A549 (cell line): ENCODE results near the gene EXT2. TPM values are rescaled to one million over a fixed set of nuclear protein-coding genes. Genes with fewer than 3 reads are reported as not detected.

Source experiments
- ATAC-seq, 2 experiments: fragments of 200-7000 bp in 1 of 2; fragments of >200 bp in 1 of 2; cut with Nextera tagmentation in 1 of 2; cut with Tn5 transposase in 1 of 2; 3 replicates each; pipeline versions ENCODE4 v1.8.0 to v1.9.1; 2018 to 2020; ENCODE audit warnings: mild to moderate bottlenecking in 1 of 2, moderate library complexity in 1 of 2
- CTCF ChIA-PET: fragments of 300-600 bp; sonication (Branson Sonifier 250); formaldehyde crosslinking; extraction: SDS; loops from one replicate; lab custom pipeline; 2021; ENCODE audit warnings: antibody characterized with exemption, inconsistent platforms; lab: Yijun Ruan, JAX
- POLR2A ChIA-PET: fragments of 350-600 bp; formaldehyde crosslinking; extraction: SDS; loops from one replicate; lab custom pipeline; 2021; ENCODE audit warnings: antibody characterized with exemption, inconsistent platforms; lab: Yijun Ruan, JAX
- DNase-seq, 2 experiments: peaks; one replicate each; pipeline versions ENCODE4 v3.0.0 to v3.0.0-alpha.2; 2011 to 2016; ENCODE audit warnings: low read depth in 1 of 2, low spot score in 1 of 2
- FAIRE-seq: peaks from 2 replicates; lab custom pipeline; 2011; peaks lifted over from hg19 to GRCh38; lab: Jason Lieb, UNC
- H3K27ac ChIP-seq, 2 experiments: fragments of >200 bp; sonication (Bioruptor Twin); formaldehyde crosslinking; 3 replicates each; pipeline ENCODE4 v1.5.1; 2016 to 2017
- H3K4me1 ChIP-seq: fragments of >200 bp; sonication (Bioruptor Twin); formaldehyde crosslinking; 3 replicates; pipeline ENCODE4 v1.6.1; 2016
- H3K4me2 ChIP-seq: fragments of >200 bp; sonication (Bioruptor Twin); formaldehyde crosslinking; 3 replicates; pipeline ENCODE4 v1.6.1; 2016
- H3K4me3 ChIP-seq: fragments of >200 bp; sonication (Bioruptor Twin); formaldehyde crosslinking; 3 replicates; pipeline ENCODE4 v1.5.1; 2016
- H3K9me3 ChIP-seq: fragments of >200 bp; sonication (Bioruptor Twin); formaldehyde crosslinking; 3 replicates; pipeline ENCODE4 v1.6.1; 2016
- BHLHE40 ChIP-seq: IDR thresholded peaks from 2 replicates; pipeline ENCODE4 v1.6.1; 2012; ENCODE audit warnings: low read depth, low read length, inconsistent platforms
- CBX2 ChIP-seq: fragments of 200-600 bp; sonication (generic); IDR thresholded peaks from 2 replicates; pipeline ENCODE4 v1.6.1; 2016; ENCODE audit warnings: low read depth, mild to moderate bottlenecking, borderline replicate concordance
- CHD2 ChIP-seq: fragments of 150-350 bp; IDR thresholded peaks from 2 replicates; pipeline ENCODE4 v1.6.1; 2014; ENCODE audit warnings: low read length; ENCODE audit not compliant: partially characterized antibody
- EHMT2 ChIP-seq: fragments of 200-600 bp; sonication (generic); IDR thresholded peaks from 2 replicates; pipeline ENCODE4 v1.6.1; 2016; ENCODE audit warnings: antibody characterized with exemption, low read depth, mild to moderate bottlenecking, moderate library complexity
- EP300 ChIP-seq, 2 experiments: fragments of >200 bp; sonication (Bioruptor Twin); formaldehyde crosslinking; IDR thresholded peaks; 2 replicates in 1 of 2; 3 replicates in 1 of 2; pipeline ENCODE4 v1.6.1; 2016 to 2017
- FOXS1 ChIP-seq: fragments of 250-450 bp; sonication (Bioruptor Pico); IDR thresholded peaks from 2 replicates; pipeline ENCODE4 v1.5.0; 2020; ENCODE audit warnings: mild to moderate bottlenecking, moderate library complexity
- HOXA7 ChIP-seq: fragments of 250-450 bp; sonication (Bioruptor Pico); IDR thresholded peaks from 2 replicates; pipeline ENCODE4 v1.5.0; 2020; ENCODE audit warnings: mild to moderate bottlenecking, moderate library complexity
- HOXB5 ChIP-seq: fragments of 250-450 bp; sonication (Bioruptor Pico); IDR thresholded peaks from 2 replicates; pipeline ENCODE4 v1.5.0; 2020; ENCODE audit warnings: mild to moderate bottlenecking, moderate library complexity
- JUN ChIP-seq, 2 experiments: fragments of >200 bp; sonication (Bioruptor Twin); formaldehyde crosslinking; IDR thresholded peaks; 2 replicates in 1 of 2; 3 replicates in 1 of 2; pipeline ENCODE4 v1.6.1; 2016 to 2017
- KDM5A ChIP-seq: fragments of 200-600 bp; sonication (generic); IDR thresholded peaks from 2 replicates; pipeline ENCODE4 v1.6.1; 2016; ENCODE audit warnings: antibody characterized with exemption, mild to moderate bottlenecking
- NR3C1 ChIP-seq: fragments of >200 bp; sonication (Bioruptor Twin); formaldehyde crosslinking; IDR thresholded peaks from 3 replicates; pipeline ENCODE4 v1.6.1; 2017
- POLR2A ChIP-seq: IDR thresholded peaks from 2 replicates; pipeline ENCODE4 v1.6.1; 2012; ENCODE audit warnings: mild to moderate bottlenecking, low read length
- POLR2AphosphoS2 ChIP-seq: conservative IDR thresholded peaks from 2 replicates; pipeline ENCODE4 v1.6.1; 2012; ENCODE audit warnings: low read length, improper control_type of control experiment, inconsistent platforms
- RAD21 ChIP-seq, 2 experiments: fragments of >200 bp in 1 of 2; sonication (Bioruptor Twin) in 1 of 2; formaldehyde crosslinking in 1 of 2; IDR thresholded peaks in 1 of 2; conservative IDR thresholded peaks in 1 of 2; 2 replicates in 1 of 2; 3 replicates in 1 of 2; pipeline ENCODE4 v1.6.1; 2012 to 2018; ENCODE audit warnings: inconsistent platforms in 1 of 2
- RFX5 ChIP-seq: fragments of 450-650 bp; IDR thresholded peaks from 2 replicates; pipeline ENCODE4 v1.7.1; 2014; ENCODE audit warnings: antibody characterized with exemption, mild to moderate bottlenecking, moderate library complexity
- TFCP2L1 ChIP-seq: fragments of 250-450 bp; sonication (Bioruptor Pico); IDR thresholded peaks from 2 replicates; pipeline ENCODE4 v1.5.0; 2021; ENCODE audit warnings: mild to moderate bottlenecking
- WGBS: methylation state at CpG from one replicate; pipeline ENCODE4 v1.1.6; 2017; ENCODE audit errors: missing lambda C conversion rate; 5-methylcytosine and 5-hydroxymethylcytosine counted together
- polyA plus RNA-seq, 4 experiments: library from polyadenylated mRNA; depleted of rRNA in 3 of 4; stranded (reverse); fragments of >200 nt; fragmentation: RNase III in 1 of 4; extraction: RNeasy Plus Mini Kit Qiagen cat#74134 plus additional on column Dnase treatment in 1 of 4; gene quantifications; 2 replicates in 3 of 4; 3 replicates in 1 of 4; pipeline ENCODE4 v1.2.3, GENCODE V29; 2011 to 2017
- TF ChIP-seq, protein P1 (sequence below): fragments of 200-600 bp; sonication (generic); IDR thresholded peaks from 2 replicates; pipeline ENCODE4 v1.6.1; 2016; ENCODE audit warnings: antibody characterized with exemption, mild to moderate bottlenecking, moderate library complexity
- TF ChIP-seq, protein P2 (sequence below): fragments of 150-350 bp; IDR thresholded peaks from 2 replicates; pipeline ENCODE4 v1.6.1; 2014; ENCODE audit warnings: low read depth, mild to moderate bottlenecking, low read length
- TF ChIP-seq, protein P3 (sequence below): fragments of >200 bp; sonication (Bioruptor Twin); formaldehyde crosslinking; IDR thresholded peaks from 3 replicates; pipeline ENCODE4 v1.5.1; 2016
- TF ChIP-seq, protein P4 (sequence below): fragments of 250-450 bp; sonication (Bioruptor Pico); IDR thresholded peaks from 2 replicates; pipeline ENCODE4 v1.5.0; 2021; ENCODE audit warnings: mild to moderate bottlenecking, moderate library complexity, borderline replicate concordance
- TF ChIP-seq, protein P5 (sequence below): fragments of >200 bp; sonication (Bioruptor Twin); formaldehyde crosslinking; IDR thresholded peaks from 3 replicates; pipeline ENCODE4 v1.6.1; 2016
- TF ChIP-seq, protein P6 (sequence below): fragments of 450-650 bp; IDR thresholded peaks from 2 replicates; pipeline ENCODE4 v1.6.1; 2014; ENCODE audit warnings: antibody characterized with exemption
- TF ChIP-seq, protein P7 (sequence below): IDR thresholded peaks from 2 replicates; pipeline ENCODE4 v1.6.1; 2012; ENCODE audit warnings: low read depth, borderline replicate concordance
- TF ChIP-seq, protein P8 (sequence below): IDR thresholded peaks from 2 replicates; pipeline ENCODE4 v1.6.1; 2012
- TF ChIP-seq, protein P9 (sequence below): fragments of >200 bp; sonication (Bioruptor Twin); formaldehyde crosslinking; IDR thresholded peaks from 2 replicates; pipeline ENCODE4 v1.6.1; 2016

EXT2 gene
- polyA plus RNA-seq, 2 of the 4 experiments (the other 2 are of a cell fraction): 56.5 to 77.3 TPM

DNA sequence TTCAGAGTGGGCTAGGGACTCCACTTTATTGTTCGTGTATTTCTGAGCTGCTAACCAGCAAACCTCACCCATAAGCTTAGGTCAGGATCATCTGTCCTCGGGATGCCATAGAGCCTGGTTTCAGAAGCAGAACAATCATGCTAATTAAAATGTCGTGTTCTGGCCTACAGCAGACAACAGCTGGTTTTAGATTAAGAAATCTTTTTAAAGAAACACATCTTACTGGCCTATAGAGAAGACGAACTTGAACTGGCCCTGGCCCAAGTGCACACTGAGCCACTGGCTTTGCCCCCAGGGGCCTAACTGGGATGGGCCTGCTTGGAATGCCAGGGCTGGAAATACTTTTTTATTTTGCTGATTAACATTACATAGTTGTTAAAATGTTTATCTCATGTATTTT is 151.2 kb downstream of the EXT2 start:
- POLR2A ChIA-PET: no interaction called here

DNA sequence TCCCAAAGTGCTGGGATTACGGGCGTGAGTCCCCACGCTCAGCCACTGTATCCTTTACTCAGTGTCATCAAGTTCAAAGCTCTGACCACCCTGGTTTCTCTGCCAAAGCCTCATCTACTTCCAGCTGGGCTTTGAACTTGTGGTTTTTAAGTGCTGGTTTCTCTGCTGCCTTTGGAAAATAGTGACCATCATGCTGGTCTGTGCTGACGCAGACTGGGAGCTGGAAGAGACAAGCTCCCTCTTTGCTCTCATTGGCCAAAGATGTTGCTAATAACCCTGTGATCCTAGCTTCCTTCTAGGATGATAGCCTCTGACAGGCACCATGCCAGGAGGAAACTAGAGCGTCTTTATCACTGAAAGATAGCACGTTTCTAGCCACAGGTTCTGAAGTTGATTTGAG is 152.0 kb downstream of the EXT2 start:
- H3K9me3 ChIP-seq: peaks cover 6% of the 10 kb centered on the region; the same call in 2 of the 3 replicates
- ChIA-PET POLR2A (no interaction called here), CTCF (interaction anchor here (0.9 to 2.0 kb wide), 4 partner anchors 10 to 38 kb away, joined by 3 to 9 read pairs (median 4); no protein-coding TSS in a partner anchor)
- FAIRE-seq (no peak), DNase-seq (no peak), ATAC-seq (no peak)
- no peak for TF ChIP-seq EHMT2
- TF ChIP-seq, protein P1, sequence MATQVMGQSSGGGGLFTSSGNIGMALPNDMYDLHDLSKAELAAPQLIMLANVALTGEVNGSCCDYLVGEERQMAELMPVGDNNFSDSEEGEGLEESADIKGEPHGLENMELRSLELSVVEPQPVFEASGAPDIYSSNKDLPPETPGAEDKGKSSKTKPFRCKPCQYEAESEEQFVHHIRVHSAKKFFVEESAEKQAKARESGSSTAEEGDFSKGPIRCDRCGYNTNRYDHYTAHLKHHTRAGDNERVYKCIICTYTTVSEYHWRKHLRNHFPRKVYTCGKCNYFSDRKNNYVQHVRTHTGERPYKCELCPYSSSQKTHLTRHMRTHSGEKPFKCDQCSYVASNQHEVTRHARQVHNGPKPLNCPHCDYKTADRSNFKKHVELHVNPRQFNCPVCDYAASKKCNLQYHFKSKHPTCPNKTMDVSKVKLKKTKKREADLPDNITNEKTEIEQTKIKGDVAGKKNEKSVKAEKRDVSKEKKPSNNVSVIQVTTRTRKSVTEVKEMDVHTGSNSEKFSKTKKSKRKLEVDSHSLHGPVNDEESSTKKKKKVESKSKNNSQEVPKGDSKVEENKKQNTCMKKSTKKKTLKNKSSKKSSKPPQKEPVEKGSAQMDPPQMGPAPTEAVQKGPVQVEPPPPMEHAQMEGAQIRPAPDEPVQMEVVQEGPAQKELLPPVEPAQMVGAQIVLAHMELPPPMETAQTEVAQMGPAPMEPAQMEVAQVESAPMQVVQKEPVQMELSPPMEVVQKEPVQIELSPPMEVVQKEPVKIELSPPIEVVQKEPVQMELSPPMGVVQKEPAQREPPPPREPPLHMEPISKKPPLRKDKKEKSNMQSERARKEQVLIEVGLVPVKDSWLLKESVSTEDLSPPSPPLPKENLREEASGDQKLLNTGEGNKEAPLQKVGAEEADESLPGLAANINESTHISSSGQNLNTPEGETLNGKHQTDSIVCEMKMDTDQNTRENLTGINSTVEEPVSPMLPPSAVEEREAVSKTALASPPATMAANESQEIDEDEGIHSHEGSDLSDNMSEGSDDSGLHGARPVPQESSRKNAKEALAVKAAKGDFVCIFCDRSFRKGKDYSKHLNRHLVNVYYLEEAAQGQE: no peak
- TF ChIP-seq, protein P2, sequence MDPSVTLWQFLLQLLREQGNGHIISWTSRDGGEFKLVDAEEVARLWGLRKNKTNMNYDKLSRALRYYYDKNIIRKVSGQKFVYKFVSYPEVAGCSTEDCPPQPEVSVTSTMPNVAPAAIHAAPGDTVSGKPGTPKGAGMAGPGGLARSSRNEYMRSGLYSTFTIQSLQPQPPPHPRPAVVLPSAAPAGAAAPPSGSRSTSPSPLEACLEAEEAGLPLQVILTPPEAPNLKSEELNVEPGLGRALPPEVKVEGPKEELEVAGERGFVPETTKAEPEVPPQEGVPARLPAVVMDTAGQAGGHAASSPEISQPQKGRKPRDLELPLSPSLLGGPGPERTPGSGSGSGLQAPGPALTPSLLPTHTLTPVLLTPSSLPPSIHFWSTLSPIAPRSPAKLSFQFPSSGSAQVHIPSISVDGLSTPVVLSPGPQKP: no peak
- no peak for TF ChIP-seq CBX2
- no peak for TF ChIP-seq RAD21 (conservative IDR thresholded peaks at IDR 0.05 in 1 of 2, IDR thresholded peaks at IDR 0.05 in 1 of 2)
- no peak for TF ChIP-seq JUN (IDR thresholded peaks at IDR 0.05)
- TF ChIP-seq, protein P3, sequence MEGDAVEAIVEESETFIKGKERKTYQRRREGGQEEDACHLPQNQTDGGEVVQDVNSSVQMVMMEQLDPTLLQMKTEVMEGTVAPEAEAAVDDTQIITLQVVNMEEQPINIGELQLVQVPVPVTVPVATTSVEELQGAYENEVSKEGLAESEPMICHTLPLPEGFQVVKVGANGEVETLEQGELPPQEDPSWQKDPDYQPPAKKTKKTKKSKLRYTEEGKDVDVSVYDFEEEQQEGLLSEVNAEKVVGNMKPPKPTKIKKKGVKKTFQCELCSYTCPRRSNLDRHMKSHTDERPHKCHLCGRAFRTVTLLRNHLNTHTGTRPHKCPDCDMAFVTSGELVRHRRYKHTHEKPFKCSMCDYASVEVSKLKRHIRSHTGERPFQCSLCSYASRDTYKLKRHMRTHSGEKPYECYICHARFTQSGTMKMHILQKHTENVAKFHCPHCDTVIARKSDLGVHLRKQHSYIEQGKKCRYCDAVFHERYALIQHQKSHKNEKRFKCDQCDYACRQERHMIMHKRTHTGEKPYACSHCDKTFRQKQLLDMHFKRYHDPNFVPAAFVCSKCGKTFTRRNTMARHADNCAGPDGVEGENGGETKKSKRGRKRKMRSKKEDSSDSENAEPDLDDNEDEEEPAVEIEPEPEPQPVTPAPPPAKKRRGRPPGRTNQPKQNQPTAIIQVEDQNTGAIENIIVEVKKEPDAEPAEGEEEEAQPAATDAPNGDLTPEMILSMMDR: no peak
- TF ChIP-seq NR3C1: no peak
- H3K4me3 ChIP-seq: no peak overlapping the region
- no peak overlapping the region for H3K4me2 ChIP-seq
- 0 out of 6 replicates have a peak overlapping the region, but pooled peaks of 1 of the 2 experiments have one; percentile 8 for H3K27ac ChIP-seq
- H3K4me1 ChIP-seq: peaks cover 41% of the 10 kb centered on the region
- 73% methylated on average over 6 of the region's 6 CpGs for WGBS

More for the DNA sequence above, 151.2 kb downstream of the EXT2 start:
- CTCF ChIA-PET: no interaction called here
- Histone ChIP-seq H3K4me2 (peak overlapping the region; percentile 23; the same call in 2 of the 3 replicates), H3K4me1 (peaks cover 45% of the 10 kb centered on the region), H3K9me3 (no peaks in the 10 kb centered on the region), H3K27ac (peak overlapping the region in 1 of 2 experiments; percentile 82; a peak in 2 of 6 replicates), H3K4me3 (no peak overlapping the region)
- ATAC-seq (no peak), DNase-seq (no peak), FAIRE-seq (no peak)
- 57% methylated on average over 4 of the region's 4 CpGs for WGBS
- TF ChIP-seq CHD2 (no peak), KDM5A (no peak), HOXA7 (CRISPR knock-in tag) (no peak), RFX5 (no peak), TFCP2L1 (no peak), EHMT2 (no peak), EP300 (IDR thresholded peaks at IDR 0.05) (no peak), FOXS1 (CRISPR knock-in tag) (no peak), POLR2A (no peak), POLR2AphosphoS2 (no peak), JUN (IDR thresholded peaks at IDR 0.05) (no peak), BHLHE40 (no peak), HOXB5 (CRISPR knock-in tag) (no peak), NR3C1 (no peak)
- TF ChIP-seq, protein P4, sequence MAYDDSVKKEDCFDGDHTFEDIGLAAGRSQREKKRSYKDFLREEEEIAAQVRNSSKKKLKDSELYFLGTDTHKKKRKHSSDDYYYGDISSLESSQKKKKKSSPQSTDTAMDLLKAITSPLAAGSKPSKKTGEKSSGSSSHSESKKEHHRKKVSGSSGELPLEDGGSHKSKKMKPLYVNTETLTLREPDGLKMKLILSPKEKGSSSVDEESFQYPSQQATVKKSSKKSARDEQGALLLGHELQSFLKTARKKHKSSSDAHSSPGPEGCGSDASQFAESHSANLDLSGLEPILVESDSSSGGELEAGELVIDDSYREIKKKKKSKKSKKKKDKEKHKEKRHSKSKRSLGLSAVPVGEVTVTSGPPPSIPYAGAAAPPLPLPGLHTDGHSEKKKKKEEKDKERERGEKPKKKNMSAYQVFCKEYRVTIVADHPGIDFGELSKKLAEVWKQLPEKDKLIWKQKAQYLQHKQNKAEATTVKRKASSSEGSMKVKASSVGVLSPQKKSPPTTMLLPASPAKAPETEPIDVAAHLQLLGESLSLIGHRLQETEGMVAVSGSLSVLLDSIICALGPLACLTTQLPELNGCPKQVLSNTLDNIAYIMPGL (CRISPR knock-in tag): no peak
- TF ChIP-seq, protein P5, sequence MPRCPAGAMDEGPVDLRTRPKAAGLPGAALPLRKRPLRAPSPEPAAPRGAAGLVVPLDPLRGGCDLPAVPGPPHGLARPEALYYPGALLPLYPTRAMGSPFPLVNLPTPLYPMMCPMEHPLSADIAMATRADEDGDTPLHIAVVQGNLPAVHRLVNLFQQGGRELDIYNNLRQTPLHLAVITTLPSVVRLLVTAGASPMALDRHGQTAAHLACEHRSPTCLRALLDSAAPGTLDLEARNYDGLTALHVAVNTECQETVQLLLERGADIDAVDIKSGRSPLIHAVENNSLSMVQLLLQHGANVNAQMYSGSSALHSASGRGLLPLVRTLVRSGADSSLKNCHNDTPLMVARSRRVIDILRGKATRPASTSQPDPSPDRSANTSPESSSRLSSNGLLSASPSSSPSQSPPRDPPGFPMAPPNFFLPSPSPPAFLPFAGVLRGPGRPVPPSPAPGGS: no peak
- TF ChIP-seq, protein P6, sequence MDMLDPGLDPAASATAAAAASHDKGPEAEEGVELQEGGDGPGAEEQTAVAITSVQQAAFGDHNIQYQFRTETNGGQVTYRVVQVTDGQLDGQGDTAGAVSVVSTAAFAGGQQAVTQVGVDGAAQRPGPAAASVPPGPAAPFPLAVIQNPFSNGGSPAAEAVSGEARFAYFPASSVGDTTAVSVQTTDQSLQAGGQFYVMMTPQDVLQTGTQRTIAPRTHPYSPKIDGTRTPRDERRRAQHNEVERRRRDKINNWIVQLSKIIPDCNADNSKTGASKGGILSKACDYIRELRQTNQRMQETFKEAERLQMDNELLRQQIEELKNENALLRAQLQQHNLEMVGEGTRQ: no peak
- TF ChIP-seq, protein P7, sequence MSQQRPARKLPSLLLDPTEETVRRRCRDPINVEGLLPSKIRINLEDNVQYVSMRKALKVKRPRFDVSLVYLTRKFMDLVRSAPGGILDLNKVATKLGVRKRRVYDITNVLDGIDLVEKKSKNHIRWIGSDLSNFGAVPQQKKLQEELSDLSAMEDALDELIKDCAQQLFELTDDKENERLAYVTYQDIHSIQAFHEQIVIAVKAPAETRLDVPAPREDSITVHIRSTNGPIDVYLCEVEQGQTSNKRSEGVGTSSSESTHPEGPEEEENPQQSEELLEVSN: no peak
- TF ChIP-seq, protein P8, sequence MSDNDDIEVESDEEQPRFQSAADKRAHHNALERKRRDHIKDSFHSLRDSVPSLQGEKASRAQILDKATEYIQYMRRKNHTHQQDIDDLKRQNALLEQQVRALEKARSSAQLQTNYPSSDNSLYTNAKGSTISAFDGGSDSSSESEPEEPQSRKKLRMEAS: no peak
- TF ChIP-seq, protein P9, sequence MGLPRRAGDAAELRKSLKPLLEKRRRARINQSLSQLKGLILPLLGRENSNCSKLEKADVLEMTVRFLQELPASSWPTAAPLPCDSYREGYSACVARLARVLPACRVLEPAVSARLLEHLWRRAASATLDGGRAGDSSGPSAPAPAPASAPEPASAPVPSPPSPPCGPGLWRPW: no peak
- TF ChIP-seq, all 56 proteins: peak for 0
